Measurements from ENCODE around the gene ARHGAP12.
"Not testable (repeated sequence)": the region's sequence is repeated elsewhere in the genome, so short reads cannot be mapped to it uniquely, and the experiment has no call there.

ARHGAP12 gene

GRCh38 chr10:31928549-31929260 lies at the start of gene ARHGAP12:
ARHGAP12 (minus strand) TSS chr10:31928831; CDS start chr10:31908855, 19,976 bp downstream.
- Histone ChIP-seq H3K27ac (ENCODE audit: low read depth in 2 of 2, low read length in 2 of 2) (peak within 1 kb of the TSS; percentile 98), H3K4me3 (ENCODE audit: low read length in 2 of 2) (peak within 1 kb of the TSS; percentile 90 to 95), H3K9ac (ENCODE audit: low read depth in 1 of 2, low read length in 2 of 2) (peak within 1 kb of the TSS; percentile 88 to 95), H3K36me3 (ENCODE audit: control insufficient read depth in 2 of 2, insufficient read depth in 2 of 2, low read length in 2 of 2) (no peaks in the 10 kb centered on the region), H3K4me1 (ENCODE audit: control insufficient read depth in 2 of 2, insufficient read depth in 2 of 2, low read length in 2 of 2) (peaks cover 19 to 24% of the 10 kb centered on the region in 2 donors), H3K9me3 (ENCODE audit: control insufficient read depth in 2 of 2, low read length in 2 of 2) (no peaks in the 10 kb centered on the region), H3K27me3 (ENCODE audit: control insufficient read depth in 2 of 2, insufficient read depth in 2 of 2, low read length in 2 of 2) (no peaks in the 10 kb centered on the region)

DNA sequence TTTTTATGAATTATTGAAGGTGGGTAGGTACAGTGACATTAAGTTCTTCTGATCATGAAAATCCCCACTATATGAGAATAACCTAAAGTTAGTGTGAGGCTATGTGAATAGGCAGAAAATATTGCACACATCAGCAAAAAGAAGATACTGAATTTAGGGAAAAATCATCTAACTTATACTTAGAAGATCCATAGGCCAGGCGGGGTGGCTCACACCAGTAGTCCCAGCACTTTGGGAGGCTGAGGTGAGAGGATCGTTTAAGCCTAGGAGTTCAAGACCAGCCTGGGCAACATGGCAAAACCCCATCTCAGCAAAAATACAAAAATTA lies 49.5 kb upstream of the ARHGAP12 start:
- no peaks in the 10 kb centered on the region for H3K27me3 ChIP-seq (ENCODE audit: control insufficient read depth in 2 of 2, insufficient read depth in 2 of 2, low read length in 2 of 2)
- no peak overlapping the region for H3K9ac ChIP-seq (ENCODE audit: low read depth in 1 of 2, low read length in 2 of 2)
- no peaks in the 10 kb centered on the region for H3K36me3 ChIP-seq (ENCODE audit: control insufficient read depth in 2 of 2, insufficient read depth in 2 of 2, low read length in 2 of 2)
- no peak overlapping the region for H3K4me3 ChIP-seq (ENCODE audit: low read length in 2 of 2)
- peaks cover 0 to 5% of the 10 kb centered on the region in 2 donors for H3K4me1 ChIP-seq (ENCODE audit: control insufficient read depth in 2 of 2, insufficient read depth in 2 of 2, low read length in 2 of 2)
- no peaks in the 10 kb centered on the region for H3K9me3 ChIP-seq (ENCODE audit: control insufficient read depth in 2 of 2, low read length in 2 of 2)
- H3K27ac ChIP-seq (ENCODE audit: low read depth in 2 of 2, low read length in 2 of 2), result no peak overlapping the region

- Histone ChIP-seq H3K27ac (ENCODE audit: low read depth in 2 of 2, low read length in 2 of 2) (no peak overlapping the region), H3K9me3 (ENCODE audit: control insufficient read depth in 2 of 2, low read length in 2 of 2) (no peaks in the 10 kb centered on the region), H3K4me3 (ENCODE audit: low read length in 2 of 2) (no peak overlapping the region), H3K9ac (ENCODE audit: low read depth in 1 of 2, low read length in 2 of 2) (no peak overlapping the region), H3K4me1 (ENCODE audit: control insufficient read depth in 2 of 2, insufficient read depth in 2 of 2, low read length in 2 of 2) (peaks cover 0 to 5% of the 10 kb centered on the region in 2 donors), H3K36me3 (ENCODE audit: control insufficient read depth in 2 of 2, insufficient read depth in 2 of 2, low read length in 2 of 2) (no peaks in the 10 kb centered on the region), H3K27me3 (ENCODE audit: control insufficient read depth in 2 of 2, insufficient read depth in 2 of 2, low read length in 2 of 2) (no peaks in the 10 kb centered on the region)
These were observed 49.0 kb upstream of the ARHGAP12 start for GRCh38 chr10:31977440-31978155.

GRCh38 chr10:31975157-31975765 lies 46.6 kb upstream of the ARHGAP12 start:
- Histone ChIP-seq H3K4me3 (ENCODE audit: low read length in 2 of 2) (no peak overlapping the region), H3K9ac (ENCODE audit: low read depth in 1 of 2, low read length in 2 of 2) (no peak overlapping the region), H3K27ac (ENCODE audit: low read depth in 2 of 2, low read length in 2 of 2) (no peak overlapping the region), H3K36me3 (ENCODE audit: control insufficient read depth in 2 of 2, insufficient read depth in 2 of 2, low read length in 2 of 2) (no peaks in the 10 kb centered on the region), H3K9me3 (ENCODE audit: control insufficient read depth in 2 of 2, low read length in 2 of 2) (no peaks in the 10 kb centered on the region), H3K4me1 (ENCODE audit: control insufficient read depth in 2 of 2, insufficient read depth in 2 of 2, low read length in 2 of 2) (peaks cover 0 to 5% of the 10 kb centered on the region in 2 donors), H3K27me3 (ENCODE audit: control insufficient read depth in 2 of 2, insufficient read depth in 2 of 2, low read length in 2 of 2) (no peaks in the 10 kb centered on the region)

DNA sequence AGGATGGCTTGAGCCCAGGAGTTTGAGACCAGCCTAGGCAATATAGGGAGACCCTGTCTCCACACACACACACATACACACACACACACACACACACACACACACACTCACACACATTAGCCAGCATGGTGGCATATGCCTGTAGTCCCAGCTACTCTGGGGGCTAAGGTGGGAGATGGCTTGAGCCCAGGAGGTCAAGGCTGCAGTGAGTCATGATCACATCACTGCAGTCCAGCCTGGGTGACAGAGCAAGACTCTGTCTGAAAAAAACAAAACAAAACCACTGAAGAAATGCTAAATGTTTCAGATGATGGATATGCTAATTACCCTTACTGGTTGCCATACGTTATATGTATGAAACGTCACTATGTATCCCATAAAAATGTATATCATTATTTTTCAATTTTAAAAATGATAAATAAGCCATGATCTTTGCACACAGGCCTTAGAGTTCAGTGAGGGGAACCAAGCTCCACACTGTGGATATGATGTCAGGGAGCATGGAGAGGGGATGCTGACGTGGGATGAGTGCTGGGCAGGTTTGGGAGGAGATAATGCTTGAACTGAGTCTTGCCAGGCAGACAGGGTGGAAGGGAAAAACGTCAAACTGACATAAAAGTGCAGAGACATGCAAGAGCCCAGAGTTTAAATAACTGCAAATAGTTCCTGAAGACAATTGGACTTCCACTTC lies 45.9 kb upstream of the ARHGAP12 start:
- Histone ChIP-seq H3K4me3 (ENCODE audit: low read length in 2 of 2) (no peak overlapping the region), H3K27ac (ENCODE audit: low read depth in 2 of 2, low read length in 2 of 2) (no peak overlapping the region), H3K36me3 (ENCODE audit: control insufficient read depth in 2 of 2, insufficient read depth in 2 of 2, low read length in 2 of 2) (no peaks in the 10 kb centered on the region), H3K27me3 (ENCODE audit: control insufficient read depth in 2 of 2, insufficient read depth in 2 of 2, low read length in 2 of 2) (no peaks in the 10 kb centered on the region), H3K4me1 (ENCODE audit: control insufficient read depth in 2 of 2, insufficient read depth in 2 of 2, low read length in 2 of 2) (peaks cover 0 to 5% of the 10 kb centered on the region in 2 donors), H3K9me3 (ENCODE audit: control insufficient read depth in 2 of 2, low read length in 2 of 2) (no peaks in the 10 kb centered on the region), H3K9ac (ENCODE audit: low read depth in 1 of 2, low read length in 2 of 2) (no peak overlapping the region)

DNA sequence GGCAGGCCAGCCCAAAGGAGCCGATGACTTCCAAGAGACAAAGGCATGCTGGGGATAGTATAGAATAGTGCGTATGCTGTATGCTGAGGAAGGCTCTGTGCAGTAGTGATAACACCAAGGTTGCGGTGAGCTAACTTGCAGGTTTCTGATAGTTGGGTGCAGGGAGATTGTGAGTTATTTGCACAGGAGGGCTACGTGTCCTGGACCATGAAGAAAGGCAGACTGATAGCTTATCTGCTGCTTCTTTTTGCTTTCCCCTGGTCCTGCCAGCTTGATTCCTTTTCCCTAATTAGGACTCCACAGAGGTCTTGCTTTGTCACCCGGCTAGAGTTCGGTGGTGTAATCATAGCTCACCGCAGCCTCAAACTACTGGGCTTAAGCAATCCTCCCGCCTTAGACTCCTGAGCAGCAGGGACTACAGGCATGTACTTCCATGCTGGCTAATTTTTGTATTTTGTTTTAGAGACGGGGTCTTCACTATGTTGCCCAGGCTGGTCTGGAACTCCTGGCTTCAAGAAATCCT lies 43.9 kb upstream of the ARHGAP12 start:
- no peak overlapping the region for H3K4me3 ChIP-seq (ENCODE audit: low read length in 2 of 2)
- no peak overlapping the region for H3K27ac ChIP-seq (ENCODE audit: low read depth in 2 of 2, low read length in 2 of 2)
- no peaks in the 10 kb centered on the region for H3K9me3 ChIP-seq (ENCODE audit: control insufficient read depth in 2 of 2, low read length in 2 of 2)
- peaks cover 0 to 4% of the 10 kb centered on the region in 2 donors for H3K4me1 ChIP-seq (ENCODE audit: control insufficient read depth in 2 of 2, insufficient read depth in 2 of 2, low read length in 2 of 2)
- H3K9ac ChIP-seq (ENCODE audit: low read depth in 1 of 2, low read length in 2 of 2), result no peak overlapping the region
- no peaks in the 10 kb centered on the region for H3K36me3 ChIP-seq (ENCODE audit: control insufficient read depth in 2 of 2, insufficient read depth in 2 of 2, low read length in 2 of 2)
- H3K27me3 ChIP-seq (ENCODE audit: control insufficient read depth in 2 of 2, insufficient read depth in 2 of 2, low read length in 2 of 2), result no peaks in the 10 kb centered on the region

GRCh38 chr10:31969847-31970246 lies 41.2 kb upstream of the ARHGAP12 start:
- not testable (repeated sequence) for H3K27ac ChIP-seq (ENCODE audit: low read depth in 2 of 2, low read length in 2 of 2); H3K9ac ChIP-seq (ENCODE audit: low read depth in 1 of 2, low read length in 2 of 2); H3K27me3 ChIP-seq (ENCODE audit: control insufficient read depth in 2 of 2, insufficient read depth in 2 of 2, low read length in 2 of 2)

GRCh38 chr10:31963589-31963980 lies 35.0 kb upstream of the ARHGAP12 start:
- H3K27ac ChIP-seq (ENCODE audit: low read depth in 2 of 2, low read length in 2 of 2), result no peak overlapping the region
- H3K9me3 ChIP-seq (ENCODE audit: control insufficient read depth in 2 of 2, low read length in 2 of 2), result no peaks in the 10 kb centered on the region
- no peaks in the 10 kb centered on the region for H3K36me3 ChIP-seq (ENCODE audit: control insufficient read depth in 2 of 2, insufficient read depth in 2 of 2, low read length in 2 of 2)
- no peak overlapping the region for H3K4me3 ChIP-seq (ENCODE audit: low read length in 2 of 2)
- peaks cover 0 to 6% of the 10 kb centered on the region in 2 donors for H3K4me1 ChIP-seq (ENCODE audit: control insufficient read depth in 2 of 2, insufficient read depth in 2 of 2, low read length in 2 of 2)
- H3K9ac ChIP-seq (ENCODE audit: low read depth in 1 of 2, low read length in 2 of 2), result no peak overlapping the region
- no peaks in the 10 kb centered on the region for H3K27me3 ChIP-seq (ENCODE audit: control insufficient read depth in 2 of 2, insufficient read depth in 2 of 2, low read length in 2 of 2)

More at GRCh38 chr10:31969847-31970246, 41.2 kb upstream of the ARHGAP12 start:
- H3K4me1 ChIP-seq (ENCODE audit: control insufficient read depth in 2 of 2, insufficient read depth in 2 of 2, low read length in 2 of 2); H3K36me3 ChIP-seq (ENCODE audit: control insufficient read depth in 2 of 2, insufficient read depth in 2 of 2, low read length in 2 of 2); H3K4me3 ChIP-seq (ENCODE audit: low read length in 2 of 2); H3K9me3 ChIP-seq (ENCODE audit: control insufficient read depth in 2 of 2, low read length in 2 of 2): not testable (repeated sequence)

DNA sequence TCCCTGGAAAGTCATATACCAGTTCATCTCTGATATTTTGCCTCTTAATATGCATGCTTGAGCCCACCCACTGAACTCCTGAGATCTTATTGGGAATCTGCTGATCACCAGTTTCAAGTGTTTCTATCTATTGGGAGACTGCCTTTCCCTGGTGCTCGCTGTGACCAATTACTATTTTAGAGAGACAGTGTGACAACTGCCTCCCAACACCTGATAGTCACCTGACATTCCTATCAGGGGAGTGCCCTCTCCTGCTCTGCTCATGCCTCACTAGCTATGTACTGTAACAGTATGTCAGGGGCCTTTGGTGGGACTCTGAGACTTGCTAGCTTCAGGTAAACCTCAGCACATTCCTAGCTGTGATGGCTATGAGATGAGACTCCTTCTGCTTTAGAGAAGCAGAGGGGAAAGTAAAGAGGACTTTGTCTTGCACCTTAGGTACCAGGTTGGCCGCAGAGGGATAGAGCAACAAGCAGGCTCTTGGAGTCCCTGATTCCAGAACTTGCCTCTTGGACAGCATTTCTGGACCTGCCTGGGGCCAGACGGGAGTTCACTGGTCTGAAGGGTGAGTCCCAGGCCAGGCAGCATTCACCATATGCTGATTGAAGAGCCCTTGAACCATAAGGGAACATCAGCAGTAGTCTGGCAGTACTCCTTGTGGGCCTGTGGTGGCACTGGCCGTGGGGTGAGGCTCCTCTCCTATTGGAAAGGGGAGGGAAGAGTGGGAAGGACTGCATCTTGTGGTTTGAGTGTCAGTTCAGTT lies 34.4 kb upstream of the ARHGAP12 start:
- Histone ChIP-seq H3K4me1 (ENCODE audit: control insufficient read depth in 2 of 2, insufficient read depth in 2 of 2, low read length in 2 of 2) (peaks cover 0 to 6% of the 10 kb centered on the region in 2 donors), H3K9me3 (ENCODE audit: control insufficient read depth in 2 of 2, low read length in 2 of 2) (no peaks in the 10 kb centered on the region), H3K27ac (ENCODE audit: low read depth in 2 of 2, low read length in 2 of 2) (no peak overlapping the region), H3K27me3 (ENCODE audit: control insufficient read depth in 2 of 2, insufficient read depth in 2 of 2, low read length in 2 of 2) (no peaks in the 10 kb centered on the region), H3K9ac (ENCODE audit: low read depth in 1 of 2, low read length in 2 of 2) (no peak overlapping the region), H3K4me3 (ENCODE audit: low read length in 2 of 2) (no peak overlapping the region), H3K36me3 (ENCODE audit: control insufficient read depth in 2 of 2, insufficient read depth in 2 of 2, low read length in 2 of 2) (no peaks in the 10 kb centered on the region)
